22Rv1 (cell line): ENCODE measurements around the gene VIPAS39.

Experiments
- H3K27ac ChIP-seq: fragments of 450-650 bp; 2 replicates; pipeline ENCODE4 v1.5.1; 2017
- ZFX ChIP-seq: fragments of 450-650 bp; IDR thresholded peaks from 2 replicates; pipeline ENCODE4 v1.6.1; 2017; ENCODE audit warnings: antibody characterized with exemption, borderline replicate concordance
- TF ChIP-seq, protein P1 (sequence below): fragments of 450-650 bp; IDR thresholded peaks from 2 replicates; pipeline ENCODE4 v1.5.1; 2017; ENCODE audit warnings: mild to moderate bottlenecking

Gene VIPAS39

DNA sequence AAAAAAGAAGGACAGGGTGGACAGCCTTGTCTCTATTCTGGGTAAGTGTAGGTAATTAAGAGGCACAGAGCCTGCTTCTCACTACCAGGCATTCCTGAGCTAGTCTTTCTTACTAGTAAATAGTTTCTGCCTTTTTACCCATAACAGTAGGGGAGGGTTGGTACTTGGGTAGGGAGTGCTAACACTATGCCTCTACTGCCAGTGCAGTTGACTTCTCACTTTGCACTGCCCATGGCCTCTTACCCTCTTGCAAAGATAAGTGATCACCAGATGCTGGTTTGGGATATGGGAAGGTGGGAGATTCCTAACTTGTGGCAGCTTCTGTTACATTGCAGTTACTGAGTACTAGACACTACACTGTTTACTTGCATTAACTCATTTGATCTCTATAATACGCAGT is 12.1 kb upstream of the VIPAS39 start:
- TF ChIP-seq, protein P1, sequence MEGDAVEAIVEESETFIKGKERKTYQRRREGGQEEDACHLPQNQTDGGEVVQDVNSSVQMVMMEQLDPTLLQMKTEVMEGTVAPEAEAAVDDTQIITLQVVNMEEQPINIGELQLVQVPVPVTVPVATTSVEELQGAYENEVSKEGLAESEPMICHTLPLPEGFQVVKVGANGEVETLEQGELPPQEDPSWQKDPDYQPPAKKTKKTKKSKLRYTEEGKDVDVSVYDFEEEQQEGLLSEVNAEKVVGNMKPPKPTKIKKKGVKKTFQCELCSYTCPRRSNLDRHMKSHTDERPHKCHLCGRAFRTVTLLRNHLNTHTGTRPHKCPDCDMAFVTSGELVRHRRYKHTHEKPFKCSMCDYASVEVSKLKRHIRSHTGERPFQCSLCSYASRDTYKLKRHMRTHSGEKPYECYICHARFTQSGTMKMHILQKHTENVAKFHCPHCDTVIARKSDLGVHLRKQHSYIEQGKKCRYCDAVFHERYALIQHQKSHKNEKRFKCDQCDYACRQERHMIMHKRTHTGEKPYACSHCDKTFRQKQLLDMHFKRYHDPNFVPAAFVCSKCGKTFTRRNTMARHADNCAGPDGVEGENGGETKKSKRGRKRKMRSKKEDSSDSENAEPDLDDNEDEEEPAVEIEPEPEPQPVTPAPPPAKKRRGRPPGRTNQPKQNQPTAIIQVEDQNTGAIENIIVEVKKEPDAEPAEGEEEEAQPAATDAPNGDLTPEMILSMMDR: no peak
- no peak for TF ChIP-seq ZFX
- no peak overlapping the region for H3K27ac ChIP-seq

DNA sequence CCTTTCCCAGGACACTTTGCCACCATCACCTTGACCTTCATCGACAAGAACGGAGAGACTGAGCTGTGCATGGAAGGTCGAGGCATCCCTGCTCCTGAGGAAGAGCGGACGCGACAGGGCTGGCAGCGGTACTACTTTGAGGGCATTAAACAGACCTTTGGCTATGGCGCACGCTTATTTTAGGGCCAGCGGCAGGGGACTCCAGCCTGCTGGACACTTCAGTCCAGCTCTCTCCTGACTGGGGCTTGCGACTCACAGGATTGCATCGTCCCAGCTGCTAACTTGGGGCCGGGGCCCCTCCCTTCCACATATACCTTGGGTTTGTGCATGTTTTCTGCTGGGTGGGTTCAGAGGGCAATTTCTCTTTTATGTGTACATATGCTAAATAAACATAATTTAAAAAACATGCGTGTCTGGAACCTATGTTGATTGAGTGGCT is 11.7 kb upstream of the VIPAS39 start:
- H3K27ac ChIP-seq: no peak overlapping the region
- no peak for TF ChIP-seq ZFX
- TF ChIP-seq, protein P1: no peak

DNA sequence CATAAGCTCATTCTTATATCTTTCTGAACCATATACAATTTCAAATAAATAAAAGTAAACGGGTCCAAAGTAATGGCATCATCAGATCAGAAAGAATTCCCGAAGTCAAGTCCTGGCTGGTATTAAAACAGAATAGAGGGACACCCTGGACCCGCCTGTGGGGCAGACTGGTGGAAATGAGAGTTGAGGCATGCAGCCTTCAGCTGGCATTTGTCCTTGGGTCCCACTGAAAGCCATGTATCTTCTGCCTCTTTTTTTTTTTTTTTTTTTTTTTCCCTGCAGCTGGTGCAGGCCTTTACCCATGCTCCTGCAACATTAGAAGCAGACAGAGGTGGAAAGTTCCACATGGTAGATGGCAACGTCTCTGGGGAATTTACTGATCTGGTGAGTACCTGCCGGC is 10.4 kb upstream of the VIPAS39 start:
- TF ChIP-seq, protein P1: no peak
- TF ChIP-seq ZFX: no peak
- H3K27ac ChIP-seq: no peak overlapping the region

DNA sequence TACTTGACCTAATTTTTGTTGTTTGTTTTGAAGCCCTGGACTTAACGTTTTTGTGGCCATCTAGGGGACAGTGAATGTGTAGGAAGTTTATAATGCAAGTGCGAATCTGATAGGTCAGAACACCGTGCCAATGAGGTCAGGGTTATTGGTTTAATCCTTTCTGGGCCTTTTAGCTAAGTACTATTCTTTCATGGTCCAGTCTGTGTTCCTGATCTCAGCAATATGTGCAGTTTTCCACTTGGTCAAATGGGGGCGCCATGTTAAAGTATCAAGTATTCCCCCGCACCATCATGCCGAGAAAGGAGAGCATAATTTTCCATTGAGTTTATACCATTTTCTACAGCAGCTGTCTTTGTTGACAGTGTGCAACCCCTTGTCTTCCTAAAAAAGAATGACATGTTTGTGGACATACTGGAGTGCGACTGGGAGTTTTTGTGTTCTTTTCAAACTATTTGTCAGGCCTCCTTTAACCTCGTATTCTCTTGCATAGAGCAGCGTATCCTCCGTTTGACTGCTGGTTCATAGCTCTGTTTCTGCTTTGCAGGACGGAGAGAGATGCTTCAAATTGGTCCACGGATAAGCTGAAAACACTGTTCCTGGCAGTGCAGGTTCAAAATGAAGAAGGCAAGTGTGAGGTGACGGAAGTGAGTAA is 1.8 kb upstream of the VIPAS39 start:
- H3K27ac ChIP-seq: peak overlapping the region; percentile 84
- no peak for TF ChIP-seq ZFX
- TF ChIP-seq, protein P1: peak; percentile 79

DNA sequence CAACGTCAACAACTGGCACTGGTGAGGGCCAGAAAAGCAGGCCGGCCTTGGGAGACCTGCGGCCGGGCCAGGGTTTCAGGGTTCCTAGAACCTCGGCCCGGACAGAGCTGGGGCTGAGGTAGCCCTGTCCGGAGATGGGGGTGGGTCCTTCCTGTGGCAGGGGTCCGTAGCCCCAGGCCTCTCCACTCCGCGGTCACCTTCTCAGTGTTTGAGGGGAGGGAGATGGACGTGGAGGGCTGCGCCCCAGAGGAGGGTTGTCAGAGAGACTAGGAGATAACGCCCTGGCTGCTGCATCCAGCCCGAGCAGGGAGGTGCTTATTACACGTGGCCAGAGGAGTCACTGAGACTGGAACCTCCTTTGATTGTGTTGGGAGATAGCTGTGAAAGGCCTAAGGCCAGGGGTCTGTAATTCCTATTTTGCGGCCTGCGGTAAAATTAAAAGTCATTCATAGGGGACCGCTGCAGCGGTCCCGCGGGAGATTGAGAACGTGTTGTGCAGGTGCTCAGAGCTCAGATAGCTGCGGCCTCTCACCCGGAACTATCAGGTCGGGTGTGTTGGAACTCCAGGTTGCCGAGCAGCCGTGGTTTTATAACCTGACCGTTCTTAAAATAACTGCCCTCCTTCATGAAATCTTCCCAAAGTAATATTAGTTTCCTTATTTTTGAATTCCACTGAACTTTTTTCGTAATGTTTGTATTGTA is 999 bp upstream of the VIPAS39 start:
- no peak for TF ChIP-seq ZFX
- TF ChIP-seq, protein P1: no peak
- H3K27ac ChIP-seq: peak overlapping the region; percentile 84

DNA sequence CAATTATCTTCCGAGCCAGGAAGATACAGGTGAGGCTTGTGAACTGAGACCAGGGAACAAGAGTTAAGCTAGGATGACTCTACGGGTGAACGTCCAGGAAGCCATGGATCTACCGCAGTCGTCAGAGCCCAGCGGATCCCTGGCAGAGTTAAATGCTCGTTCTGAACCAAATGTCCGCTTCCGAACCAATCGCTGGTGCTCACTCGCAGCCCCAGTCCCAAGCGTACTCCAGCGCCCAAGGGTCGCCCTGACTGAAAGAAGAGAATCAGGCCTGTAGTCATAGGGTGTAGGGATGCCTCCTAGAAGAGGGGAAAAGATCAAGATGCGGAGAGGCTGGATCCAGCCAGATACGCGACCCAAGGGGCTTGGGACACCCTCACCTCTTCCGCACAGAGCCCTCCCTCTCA is 283 bp downstream of the VIPAS39 start:
- TF ChIP-seq ZFX: no peak
- TF ChIP-seq, protein P1: no peak
- H3K27ac ChIP-seq: peak overlapping the region; percentile 84

DNA sequence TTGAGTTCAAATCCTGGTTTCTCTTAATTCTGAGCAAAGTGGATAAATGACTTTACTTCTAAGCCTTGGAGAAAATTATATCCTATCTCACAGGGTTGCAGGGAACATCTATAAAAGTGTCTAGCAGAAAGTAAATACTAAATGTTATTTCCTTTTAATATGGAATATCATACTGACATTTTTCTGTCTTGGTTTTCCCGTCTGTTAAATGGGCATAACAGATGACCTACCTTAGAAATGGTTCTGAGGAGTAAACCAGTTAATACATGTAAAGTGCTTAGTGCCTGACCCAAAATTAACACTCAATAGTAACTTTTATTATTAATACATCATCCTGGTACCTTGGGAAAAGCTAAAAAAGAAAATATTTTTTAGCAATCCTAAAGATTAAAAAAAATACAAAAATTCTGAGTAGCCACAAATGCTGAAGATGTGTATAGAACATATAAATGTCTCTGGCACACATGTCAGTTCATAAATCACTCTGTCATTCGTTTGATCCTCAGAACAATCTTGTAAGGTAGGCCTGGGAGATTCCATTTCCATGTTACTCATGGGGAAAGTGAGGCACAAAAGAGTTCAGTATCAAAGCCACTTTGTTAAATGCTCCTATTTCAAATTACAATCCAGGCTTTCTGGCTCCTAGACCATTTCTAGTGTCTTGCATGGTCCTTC is 1.3 kb downstream of the VIPAS39 start:
- TF ChIP-seq, protein P1: no peak
- no peak for TF ChIP-seq ZFX
- no peak overlapping the region for H3K27ac ChIP-seq
